CD14-positive monocyte (primary cell): ENCODE results near the gene BDKRB2. TPM values are rescaled to one million over a fixed set of nuclear protein-coding genes. Genes with fewer than 3 reads are reported as not detected.

Experiments
- DNase-seq, 3 donors: peaks; one replicate each; pipeline ENCODE4 v3.0.0-alpha.2; 2011 to 2022
- H2AFZ ChIP-seq: 2 replicates; pipeline ENCODE4 v1.6.0; 2012; ENCODE audit warnings: mild to moderate bottlenecking, low read depth, low read length, inconsistent platforms; ENCODE audit not compliant: insufficient read depth, poor library complexity, severe bottlenecking
- H3K27ac ChIP-seq, 2 donors: 1 replicate in 1 of 2; 2 replicates in 1 of 2; pipeline ENCODE4 v1.5.1; 2012 to 2013; ENCODE audit warnings: low read length in 2 of 2, control low read depth in 1 of 2, inconsistent platforms in 1 of 2, low read depth in 1 of 2, mild to moderate bottlenecking in 1 of 2
- H3K27me3 ChIP-seq, 2 donors: one replicate each; pipeline versions ENCODE4 v1.6.0 to v1.6.1; 2011 to 2013; ENCODE audit warnings: low read length in 2 of 2; ENCODE audit not compliant: control insufficient read depth in 2 of 2, insufficient read depth in 2 of 2
- H3K36me3 ChIP-seq, 2 donors: replicated peaks in 1 of 2; 1 replicate in 1 of 2; 2 replicates in 1 of 2; pipeline versions ENCODE4 v1.5.1 to v1.6.1; 2012 to 2013; ENCODE audit warnings: low read length in 2 of 2, control low read depth in 1 of 2, inconsistent platforms in 1 of 2, mild to moderate bottlenecking in 1 of 2; ENCODE audit not compliant: insufficient read depth in 2 of 2, control insufficient read depth in 1 of 2
- H3K4me1 ChIP-seq, 2 donors: 1 replicate in 1 of 2; 2 replicates in 1 of 2; pipeline versions ENCODE4 v1.5.1 to v1.6.1; 2012 to 2013; ENCODE audit warnings: low read length in 2 of 2, control low read depth in 1 of 2, inconsistent platforms in 1 of 2, mild to moderate bottlenecking in 1 of 2, moderate library complexity in 1 of 2; ENCODE audit not compliant: insufficient read depth in 2 of 2, control insufficient read depth in 1 of 2
- H3K4me2 ChIP-seq: replicated peaks from 2 replicates; pipeline ENCODE3; 2012; ENCODE audit warnings: low read length, moderate library complexity, mild to moderate bottlenecking; ENCODE audit not compliant: poor library complexity, severe bottlenecking; ENCODE audit errors: extremely low read depth
- H3K4me3 ChIP-seq, 3 experiments: fragments of 200-600 bp in 1 of 3; sonication (generic) in 1 of 3; replicated peaks in 1 of 3; 1 replicate in 2 of 3; 2 replicates in 1 of 3; pipeline ENCODE4 v1.5.1; 2011 to 2013; ENCODE audit warnings: low read length in 3 of 3, mild to moderate bottlenecking in 3 of 3, control low read depth in 2 of 3, low read depth in 2 of 3, inconsistent platforms in 1 of 3, moderate library complexity in 1 of 3
- H3K79me2 ChIP-seq: 2 replicates; pipeline ENCODE4 v1.6.0; 2012; ENCODE audit warnings: mild to moderate bottlenecking, control low read depth, inconsistent platforms, low read length, moderate library complexity; ENCODE audit not compliant: insufficient read depth
- H3K9ac ChIP-seq: 2 replicates; pipeline ENCODE4 v1.6.0; 2017; ENCODE audit warnings: low read length, mild to moderate bottlenecking; ENCODE audit not compliant: insufficient read depth, poor library complexity, severe bottlenecking
- H3K9me3 ChIP-seq, 2 donors: replicated peaks in 1 of 2; 1 replicate in 1 of 2; 2 replicates in 1 of 2; pipeline versions ENCODE4 v1.5.1 to v1.6.1; 2012 to 2013; ENCODE audit warnings: low read length in 2 of 2, control low read depth in 1 of 2; ENCODE audit not compliant: control insufficient read depth in 1 of 2, insufficient read depth in 1 of 2
- H4K20me1 ChIP-seq: 2 replicates; pipeline ENCODE4 v1.6.0; 2012; ENCODE audit warnings: mild to moderate bottlenecking, low read length, control low read depth, moderate library complexity; ENCODE audit not compliant: insufficient read depth
- H3K27ac Mint-ChIP-seq, 7 donors: one replicate each; pipeline ENCODE4 v1.8.0; 2020; ENCODE audit warnings: mild to moderate bottlenecking in 7 of 7, mixed read lengths in 7 of 7, moderate library complexity in 6 of 7, inconsistent platforms in 2 of 7
- H3K27me3 Mint-ChIP-seq, 3 donors: one replicate each; pipeline ENCODE4 v1.8.0; 2021 to 2022; ENCODE audit warnings: low read depth in 3 of 3, mild to moderate bottlenecking in 3 of 3, mixed read lengths in 3 of 3, moderate library complexity in 3 of 3, inconsistent platforms in 1 of 3
- H3K36me3 Mint-ChIP-seq, 2 donors: one replicate each; pipeline ENCODE4 v1.8.0; 2020; ENCODE audit warnings: mixed read lengths in 2 of 2, inconsistent platforms in 1 of 2, mild to moderate bottlenecking in 1 of 2
- H3K4me1 Mint-ChIP-seq: one replicate; pipeline ENCODE4 v1.8.0; 2020; ENCODE audit warnings: mild to moderate bottlenecking, mixed read lengths
- H3K4me3 Mint-ChIP-seq, 2 donors: one replicate each; pipeline ENCODE4 v1.8.0; 2020; ENCODE audit warnings: mild to moderate bottlenecking in 2 of 2, mixed read lengths in 2 of 2, moderate library complexity in 1 of 2
- H3K9me3 Mint-ChIP-seq, 7 donors: one replicate each; pipeline ENCODE4 v1.8.0; 2020 to 2022; ENCODE audit warnings: mixed read lengths in 7 of 7, mild to moderate bottlenecking in 6 of 7, moderate library complexity in 6 of 7, inconsistent platforms in 2 of 7
- WGBS: methylation state at CpG from one replicate; pipeline ENCODE4 v1.1.5; 2013; ENCODE audit warnings: missing lambda C conversion rate; ENCODE audit not compliant: insufficient coverage; 5-methylcytosine and 5-hydroxymethylcytosine counted together
- intact Hi-C, 2 donors: fragments of 100-400 bp; cut with micrococcal nuclease; formaldehyde crosslinking; loops; one replicate each; pipeline versions ENCODE4 v1.15.0 to v1.15.1; 2023
- polyA plus RNA-seq, 3 donors: library from polyadenylated mRNA; depleted of rRNA in 1 of 3; unstranded in 2 of 3; stranded (reverse) in 1 of 3; fragments of 300-500 nt in 2 of 3; fragments of >200 nt in 1 of 3; fragmentation: Illumina TruSeq in 2 of 3; gene quantifications; 1 replicate in 2 of 3; 2 replicates in 1 of 3; pipeline ENCODE4 v1.2.3, GENCODE V29; 2012 to 2021
- TF ChIP-seq, protein P1 (sequence below): fragments of 200-600 bp; IDR thresholded peaks from one replicate; pipeline ENCODE4 v1.8.0; 2022; ENCODE audit warnings: antibody characterized with exemption, mild to moderate bottlenecking

The BDKRB2 gene
- polyA plus RNA-seq, 3 donors: not detected

- Histone ChIP-seq H3K4me3 (no peak overlapping the region), H3K79me2 (no peaks in the 10 kb centered on the region), H3K9me3 (no peaks in the 10 kb centered on the region), H3K27me3 (no peaks in the 10 kb centered on the region), H3K4me1 (no peaks in the 10 kb centered on the region), H2AFZ (no peak overlapping the region), H3K4me2 (no peak overlapping the region), H4K20me1 (no peaks in the 10 kb centered on the region), H3K36me3 (no peaks in the 10 kb centered on the region), H3K9ac (no peak overlapping the region), H3K27ac (no peak overlapping the region)
- H3K27ac Mint-ChIP-seq: no peak overlapping the region
- intact Hi-C loops: no loop called here
- H3K9me3 Mint-ChIP-seq: peaks cover 0 to 5% (median 0%) of the 10 kb centered on the region in 7 donors
- no peaks in the 10 kb centered on the region for H3K4me1 Mint-ChIP-seq
- H3K27me3 Mint-ChIP-seq: peaks cover 5 to 9% (median 5%) of the 10 kb centered on the region in 3 donors
- WGBS: 72% methylated on average over 4 of the region's 12 CpGs
- peak overlapping the region in 1 of 2 donors; percentile 18 for H3K4me3 Mint-ChIP-seq
- TF ChIP-seq, protein P1, sequence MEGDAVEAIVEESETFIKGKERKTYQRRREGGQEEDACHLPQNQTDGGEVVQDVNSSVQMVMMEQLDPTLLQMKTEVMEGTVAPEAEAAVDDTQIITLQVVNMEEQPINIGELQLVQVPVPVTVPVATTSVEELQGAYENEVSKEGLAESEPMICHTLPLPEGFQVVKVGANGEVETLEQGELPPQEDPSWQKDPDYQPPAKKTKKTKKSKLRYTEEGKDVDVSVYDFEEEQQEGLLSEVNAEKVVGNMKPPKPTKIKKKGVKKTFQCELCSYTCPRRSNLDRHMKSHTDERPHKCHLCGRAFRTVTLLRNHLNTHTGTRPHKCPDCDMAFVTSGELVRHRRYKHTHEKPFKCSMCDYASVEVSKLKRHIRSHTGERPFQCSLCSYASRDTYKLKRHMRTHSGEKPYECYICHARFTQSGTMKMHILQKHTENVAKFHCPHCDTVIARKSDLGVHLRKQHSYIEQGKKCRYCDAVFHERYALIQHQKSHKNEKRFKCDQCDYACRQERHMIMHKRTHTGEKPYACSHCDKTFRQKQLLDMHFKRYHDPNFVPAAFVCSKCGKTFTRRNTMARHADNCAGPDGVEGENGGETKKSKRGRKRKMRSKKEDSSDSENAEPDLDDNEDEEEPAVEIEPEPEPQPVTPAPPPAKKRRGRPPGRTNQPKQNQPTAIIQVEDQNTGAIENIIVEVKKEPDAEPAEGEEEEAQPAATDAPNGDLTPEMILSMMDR: no peak
- DNase-seq: no peak
- no peaks in the 10 kb centered on the region for H3K36me3 Mint-ChIP-seq
Measured at GRCh38 chr14:96165493-96166436, 38.9 kb upstream of the BDKRB2 start.

- no peak overlapping the region for H3K4me3 Mint-ChIP-seq
- H3K4me3 ChIP-seq: no peak overlapping the region
- H3K36me3 Mint-ChIP-seq: no peaks in the 10 kb centered on the region
- H2AFZ ChIP-seq: no peak overlapping the region
- H3K4me2 ChIP-seq: no peak overlapping the region
- no peaks in the 10 kb centered on the region for H3K27me3 ChIP-seq
- no peak for DNase-seq
- H3K36me3 ChIP-seq: no peaks in the 10 kb centered on the region
- intact Hi-C loops: no loop called here
- H3K9me3 ChIP-seq: no peaks in the 10 kb centered on the region
- H3K9ac ChIP-seq: no peak overlapping the region
- WGBS: 96% methylated on average over 7 of the region's 10 CpGs
- TF ChIP-seq, protein P1: no peak
- H4K20me1 ChIP-seq: no peaks in the 10 kb centered on the region
- H3K79me2 ChIP-seq: no peaks in the 10 kb centered on the region
- H3K27ac ChIP-seq: no peak overlapping the region
- H3K4me1 Mint-ChIP-seq: no peaks in the 10 kb centered on the region
- no peak overlapping the region for H3K27ac Mint-ChIP-seq
- H3K27me3 Mint-ChIP-seq: peaks cover 5 to 9% (median 5%) of the 10 kb centered on the region in 3 donors
- peaks cover 0 to 5% (median 0%) of the 10 kb centered on the region in 7 donors for H3K9me3 Mint-ChIP-seq
- H3K4me1 ChIP-seq: no peaks in the 10 kb centered on the region
Measured at GRCh38 chr14:96166461-96167223, 38.0 kb upstream of the BDKRB2 start.
